GM20000 (cell line): Measurements from ENCODE around the gene COL23A1.
"Not testable (repeated sequence)": the region's sequence is repeated elsewhere in the genome, so short reads cannot be mapped to it uniquely, and the experiment has no call there.

Experiments used
- DNase-seq: peaks from one replicate; pipeline ENCODE4 v3.0.0; 2012; ENCODE audit warnings: low spot score
- TF ChIP-seq, protein P1 (sequence below): IDR thresholded peaks from 2 replicates; pipeline ENCODE4 v1.5.1; 2012; ENCODE audit warnings: mild to moderate bottlenecking, control low read depth; ENCODE audit errors: extremely low read depth, missing control alignments

COL23A1 gene

DNA sequence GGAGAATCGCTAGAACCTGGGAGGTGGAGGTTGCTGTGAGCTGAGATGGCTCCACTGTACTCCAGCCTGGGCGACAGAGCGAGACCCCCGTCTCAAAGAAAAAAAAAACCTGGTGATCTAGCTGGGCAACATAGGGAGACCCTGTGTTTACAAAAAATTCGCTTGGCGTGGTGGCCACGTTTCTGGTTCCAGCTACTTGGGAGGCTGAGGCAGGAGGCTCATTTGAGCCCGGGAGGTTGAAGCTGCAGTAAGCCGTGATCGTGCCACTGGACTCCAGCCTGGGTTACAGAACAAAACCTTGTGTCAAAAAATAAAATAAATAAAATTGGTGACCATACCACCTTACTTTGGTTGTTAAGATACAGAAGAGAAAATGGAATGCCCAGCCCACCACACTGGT lies 387.7 kb downstream of the COL23A1 start:
- TF ChIP-seq, protein P1, sequence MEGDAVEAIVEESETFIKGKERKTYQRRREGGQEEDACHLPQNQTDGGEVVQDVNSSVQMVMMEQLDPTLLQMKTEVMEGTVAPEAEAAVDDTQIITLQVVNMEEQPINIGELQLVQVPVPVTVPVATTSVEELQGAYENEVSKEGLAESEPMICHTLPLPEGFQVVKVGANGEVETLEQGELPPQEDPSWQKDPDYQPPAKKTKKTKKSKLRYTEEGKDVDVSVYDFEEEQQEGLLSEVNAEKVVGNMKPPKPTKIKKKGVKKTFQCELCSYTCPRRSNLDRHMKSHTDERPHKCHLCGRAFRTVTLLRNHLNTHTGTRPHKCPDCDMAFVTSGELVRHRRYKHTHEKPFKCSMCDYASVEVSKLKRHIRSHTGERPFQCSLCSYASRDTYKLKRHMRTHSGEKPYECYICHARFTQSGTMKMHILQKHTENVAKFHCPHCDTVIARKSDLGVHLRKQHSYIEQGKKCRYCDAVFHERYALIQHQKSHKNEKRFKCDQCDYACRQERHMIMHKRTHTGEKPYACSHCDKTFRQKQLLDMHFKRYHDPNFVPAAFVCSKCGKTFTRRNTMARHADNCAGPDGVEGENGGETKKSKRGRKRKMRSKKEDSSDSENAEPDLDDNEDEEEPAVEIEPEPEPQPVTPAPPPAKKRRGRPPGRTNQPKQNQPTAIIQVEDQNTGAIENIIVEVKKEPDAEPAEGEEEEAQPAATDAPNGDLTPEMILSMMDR = no peak
- no peak for DNase-seq

DNA sequence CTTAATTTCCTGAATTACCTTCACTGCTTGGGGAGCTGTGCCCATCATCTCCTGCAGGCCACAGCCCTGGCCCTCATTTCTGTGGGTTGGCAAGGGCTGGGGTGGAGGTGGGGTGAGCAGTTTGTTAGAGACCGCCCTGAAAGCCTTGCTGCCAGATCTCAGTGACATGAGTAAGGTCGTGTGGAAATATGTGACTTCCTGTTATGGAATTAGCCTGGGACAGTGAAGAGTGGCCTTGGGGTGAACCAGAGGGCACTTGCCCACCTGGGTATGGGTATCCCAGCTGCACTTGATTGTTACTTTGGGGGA lies 388.3 kb downstream of the COL23A1 start:
- DNase-seq = no peak
- TF ChIP-seq, protein P1 = no peak

DNA sequence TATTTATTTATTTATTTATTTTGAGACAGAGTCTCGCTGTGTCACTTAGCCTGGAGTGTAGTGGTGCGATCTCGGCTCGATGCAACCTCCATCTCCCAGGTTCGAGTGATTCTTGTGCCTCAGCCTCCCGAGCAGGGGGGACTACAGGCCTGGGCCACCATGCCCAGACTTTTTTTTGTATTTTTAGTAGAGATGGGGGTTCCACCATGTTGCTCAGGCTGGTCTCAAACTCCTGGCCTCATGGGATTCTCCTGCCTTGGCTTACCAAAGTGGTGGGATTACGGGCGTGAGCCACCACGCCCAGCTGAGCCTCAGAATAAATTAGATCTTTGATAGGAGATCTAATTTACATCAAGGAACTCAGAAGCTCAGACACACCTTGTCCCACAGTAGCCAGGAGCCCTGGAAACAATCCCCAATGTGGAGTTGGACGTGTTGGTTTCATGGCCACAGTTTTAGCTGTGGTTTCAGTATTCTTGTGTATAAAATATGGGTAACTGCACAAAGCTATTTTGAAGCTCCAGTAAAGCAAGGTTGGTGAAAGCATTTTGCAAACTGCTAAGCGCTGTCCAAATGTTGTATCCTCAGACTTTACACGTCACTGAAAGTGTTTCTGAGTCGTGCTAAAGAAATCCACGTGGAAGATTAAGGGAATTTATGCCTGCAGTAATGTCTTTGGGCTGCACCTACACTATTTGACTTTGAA lies 388.8 kb downstream of the COL23A1 start:
- TF ChIP-seq, protein P1 = no peak
- no peak for DNase-seq

DNA sequence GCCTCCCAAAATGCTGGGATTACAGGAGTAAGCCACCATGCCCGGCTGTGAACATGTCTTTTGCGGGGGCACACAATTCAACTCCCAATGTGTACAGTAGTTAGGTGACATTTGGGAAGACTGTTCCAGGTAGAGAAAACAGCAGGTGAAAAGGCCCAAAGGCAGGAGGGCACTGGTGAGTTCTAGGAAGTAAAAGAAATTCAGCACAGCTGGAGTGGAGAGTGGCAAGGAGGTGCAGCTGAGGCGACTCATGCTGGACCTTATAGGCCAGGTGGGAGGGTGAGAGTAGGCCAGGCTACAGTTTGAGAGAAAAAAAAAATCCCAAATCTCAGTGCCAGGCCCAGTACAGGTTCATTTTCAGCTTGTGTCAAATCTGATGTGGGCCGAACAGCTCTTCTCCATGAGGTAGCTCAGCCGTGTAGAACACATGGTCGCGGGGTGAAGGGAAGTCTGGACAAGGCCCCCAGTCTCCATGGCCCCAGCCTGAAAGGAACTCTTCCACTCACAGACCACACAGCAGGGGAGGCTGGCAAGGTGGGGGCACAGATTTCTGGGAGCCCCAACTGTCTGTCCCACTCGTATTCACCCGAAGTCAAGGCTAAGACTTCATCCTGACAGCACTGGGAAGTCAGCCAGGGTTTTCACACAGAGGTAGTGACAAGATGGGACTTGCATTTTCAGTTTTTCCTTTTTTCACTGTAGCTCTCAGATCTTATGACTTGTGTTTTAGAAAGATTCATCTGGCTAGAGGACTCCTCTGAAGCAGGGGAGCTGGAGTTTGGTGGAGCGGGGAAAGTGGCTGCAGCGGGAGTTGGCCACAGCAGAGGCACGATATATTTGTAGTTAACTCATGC lies 390.4 kb downstream of the COL23A1 start:
- DNase-seq = no peak
- TF ChIP-seq, protein P1 = no peak

DNA sequence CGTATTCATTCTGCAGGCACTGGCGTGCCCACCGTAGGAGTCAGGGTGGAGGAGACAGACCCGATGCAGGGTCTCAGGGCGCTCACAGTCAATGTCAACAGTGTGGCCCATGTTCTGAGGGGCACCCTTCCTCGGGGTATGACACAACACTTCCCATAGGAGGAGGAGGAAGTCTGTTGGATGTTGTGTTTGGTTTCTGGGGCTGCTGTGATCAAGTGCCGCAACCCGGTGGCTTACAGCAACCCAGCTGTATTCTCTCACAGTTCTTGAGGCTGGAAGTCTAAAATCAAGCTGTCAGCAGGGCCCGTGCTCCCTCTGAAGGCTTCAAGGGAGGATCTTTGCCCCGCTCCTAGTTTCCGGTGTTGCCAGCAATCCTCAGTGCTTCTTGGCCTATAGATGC lies 391.5 kb downstream of the COL23A1 start:
- TF ChIP-seq, protein P1 = no peak
- no peak for DNase-seq

DNA sequence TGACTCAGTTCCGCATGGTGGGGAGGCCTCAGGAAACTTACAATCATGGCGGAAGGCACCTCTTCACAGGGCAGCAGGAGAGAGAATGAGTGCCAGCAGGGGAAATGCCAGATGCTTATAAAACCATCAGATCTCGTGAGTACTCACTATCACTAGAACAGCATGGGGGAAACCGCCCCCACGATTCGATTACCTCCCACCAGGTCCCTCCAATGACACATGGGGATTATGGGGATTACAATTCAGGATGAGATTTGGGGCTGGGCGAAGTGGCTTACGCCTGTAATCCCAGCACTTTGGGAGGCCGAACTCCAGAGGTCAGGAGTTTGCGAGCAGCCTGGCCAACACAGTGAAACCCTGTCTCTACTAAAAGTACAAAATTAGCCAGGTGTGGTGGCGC lies 392.0 kb downstream of the COL23A1 start:
- DNase-seq = not testable (repeated sequence)

DNA sequence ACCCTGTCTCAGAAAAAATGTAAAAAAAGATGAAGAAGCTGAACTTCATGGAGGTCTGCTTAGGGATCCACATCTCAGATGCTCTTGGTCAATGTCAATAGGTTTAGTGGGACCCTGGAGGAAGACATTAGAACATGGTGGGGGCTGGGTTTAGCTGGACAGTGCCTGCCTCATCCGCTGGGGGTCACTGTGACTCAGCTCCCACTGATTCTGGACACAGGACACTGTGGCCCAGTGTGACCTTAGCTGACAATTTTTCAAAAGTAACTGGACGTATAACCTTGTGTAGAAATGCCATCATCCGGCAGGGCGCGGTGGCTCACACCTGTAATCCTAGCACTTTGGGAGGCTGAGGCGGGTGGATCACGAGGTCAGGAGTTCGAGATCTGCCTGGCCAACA lies 393.2 kb downstream of the COL23A1 start:
- TF ChIP-seq, protein P1 = peak; percentile 45
- peak; percentile 32 for DNase-seq
